ENCODE measurements around the gene ITPR2. TPM values are rescaled to one million over a fixed set of nuclear protein-coding genes. Genes with fewer than 3 reads are reported as not detected.

Gene ITPR2
- total RNA-seq, 1 donor from 2014 or later: 12.5 TPM

DNA sequence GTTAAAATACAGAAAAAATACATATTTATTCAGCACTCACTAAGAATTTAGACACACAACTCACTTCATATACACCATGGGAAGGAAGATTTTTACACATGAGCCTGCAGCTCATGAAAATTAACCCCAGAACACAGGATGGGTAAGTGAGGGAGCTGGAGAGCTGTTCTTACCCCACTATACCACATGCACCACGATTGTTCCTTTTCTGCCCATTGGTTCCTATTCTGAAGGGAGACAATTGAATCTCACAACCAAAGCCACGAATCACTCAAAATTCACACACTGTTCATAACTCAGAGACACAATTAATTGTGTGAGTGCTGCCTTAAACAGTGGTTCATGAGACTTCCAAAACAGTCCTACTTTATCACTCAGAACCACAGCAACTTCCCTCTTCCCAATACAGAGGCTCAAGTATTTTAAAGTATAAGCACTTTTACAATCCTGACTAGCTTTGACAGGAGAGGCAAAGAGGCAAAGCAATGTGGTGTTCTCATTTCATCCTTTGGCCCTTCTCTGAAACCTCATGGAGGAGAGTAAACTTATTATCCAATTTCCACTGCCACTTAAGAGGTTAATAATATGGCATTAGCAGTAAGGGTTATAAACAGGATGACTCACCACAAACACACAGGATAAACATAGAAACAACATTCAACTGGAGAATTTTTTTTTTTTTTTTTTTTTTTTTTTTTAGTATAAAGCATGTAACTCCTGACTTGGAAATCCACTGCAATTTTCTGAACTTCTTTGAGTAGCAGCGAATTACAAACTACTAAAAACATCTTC is 59.5 kb downstream of the ITPR2 start:
- no peak overlapping the region for H3K27ac ChIP-seq
- peaks cover 4 to 23% of the 10 kb centered on the region in 2 donors for H3K9me3 ChIP-seq
- no peaks in the 10 kb centered on the region for H3K36me3 ChIP-seq
- no peak for DNase-seq (ENCODE audit: low spot score in 2 of 2)
- no peaks in the 10 kb centered on the region for H3K27me3 ChIP-seq
- TF ChIP-seq, protein P1, sequence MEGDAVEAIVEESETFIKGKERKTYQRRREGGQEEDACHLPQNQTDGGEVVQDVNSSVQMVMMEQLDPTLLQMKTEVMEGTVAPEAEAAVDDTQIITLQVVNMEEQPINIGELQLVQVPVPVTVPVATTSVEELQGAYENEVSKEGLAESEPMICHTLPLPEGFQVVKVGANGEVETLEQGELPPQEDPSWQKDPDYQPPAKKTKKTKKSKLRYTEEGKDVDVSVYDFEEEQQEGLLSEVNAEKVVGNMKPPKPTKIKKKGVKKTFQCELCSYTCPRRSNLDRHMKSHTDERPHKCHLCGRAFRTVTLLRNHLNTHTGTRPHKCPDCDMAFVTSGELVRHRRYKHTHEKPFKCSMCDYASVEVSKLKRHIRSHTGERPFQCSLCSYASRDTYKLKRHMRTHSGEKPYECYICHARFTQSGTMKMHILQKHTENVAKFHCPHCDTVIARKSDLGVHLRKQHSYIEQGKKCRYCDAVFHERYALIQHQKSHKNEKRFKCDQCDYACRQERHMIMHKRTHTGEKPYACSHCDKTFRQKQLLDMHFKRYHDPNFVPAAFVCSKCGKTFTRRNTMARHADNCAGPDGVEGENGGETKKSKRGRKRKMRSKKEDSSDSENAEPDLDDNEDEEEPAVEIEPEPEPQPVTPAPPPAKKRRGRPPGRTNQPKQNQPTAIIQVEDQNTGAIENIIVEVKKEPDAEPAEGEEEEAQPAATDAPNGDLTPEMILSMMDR (IDR thresholded peaks at IDR 0.05): no peak
- intact Hi-C loops (cut with DNase I): no loop called here
- H3K4me1 ChIP-seq: peaks cover 0 to 3% of the 10 kb centered on the region in 2 donors
- no peak overlapping the region for H3K4me3 ChIP-seq

DNA sequence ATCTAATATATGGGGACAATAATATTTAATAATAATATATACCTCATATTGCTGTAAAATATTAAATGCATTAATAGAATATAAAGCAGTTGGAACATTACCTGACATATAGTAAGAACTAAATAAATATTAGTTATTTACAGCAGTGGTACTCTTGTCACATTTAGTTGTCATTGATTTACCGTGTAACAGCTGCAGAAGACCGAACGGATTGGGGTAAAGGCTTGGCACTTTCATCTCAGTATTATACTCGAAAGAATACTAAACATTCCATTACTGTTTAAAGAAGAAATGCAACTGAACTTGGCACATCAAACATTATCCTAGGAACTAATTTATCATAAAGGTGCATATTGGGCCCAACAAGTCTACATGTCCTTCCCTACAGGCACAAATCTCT is 61.1 kb downstream of the ITPR2 start:
- no peak overlapping the region for H3K27ac ChIP-seq
- no peak for DNase-seq (ENCODE audit: low spot score in 2 of 2)
- intact Hi-C loops (cut with DNase I): no loop called here
- TF ChIP-seq, protein P1 (IDR thresholded peaks at IDR 0.05): no peak
- peaks cover 0 to 3% of the 10 kb centered on the region in 2 donors for H3K4me1 ChIP-seq
- no peaks in the 10 kb centered on the region for H3K27me3 ChIP-seq
- no peak overlapping the region for H3K4me3 ChIP-seq
- H3K9me3 ChIP-seq: peaks cover 4 to 8% of the 10 kb centered on the region in 2 donors
- H3K36me3 ChIP-seq: no peaks in the 10 kb centered on the region

DNA sequence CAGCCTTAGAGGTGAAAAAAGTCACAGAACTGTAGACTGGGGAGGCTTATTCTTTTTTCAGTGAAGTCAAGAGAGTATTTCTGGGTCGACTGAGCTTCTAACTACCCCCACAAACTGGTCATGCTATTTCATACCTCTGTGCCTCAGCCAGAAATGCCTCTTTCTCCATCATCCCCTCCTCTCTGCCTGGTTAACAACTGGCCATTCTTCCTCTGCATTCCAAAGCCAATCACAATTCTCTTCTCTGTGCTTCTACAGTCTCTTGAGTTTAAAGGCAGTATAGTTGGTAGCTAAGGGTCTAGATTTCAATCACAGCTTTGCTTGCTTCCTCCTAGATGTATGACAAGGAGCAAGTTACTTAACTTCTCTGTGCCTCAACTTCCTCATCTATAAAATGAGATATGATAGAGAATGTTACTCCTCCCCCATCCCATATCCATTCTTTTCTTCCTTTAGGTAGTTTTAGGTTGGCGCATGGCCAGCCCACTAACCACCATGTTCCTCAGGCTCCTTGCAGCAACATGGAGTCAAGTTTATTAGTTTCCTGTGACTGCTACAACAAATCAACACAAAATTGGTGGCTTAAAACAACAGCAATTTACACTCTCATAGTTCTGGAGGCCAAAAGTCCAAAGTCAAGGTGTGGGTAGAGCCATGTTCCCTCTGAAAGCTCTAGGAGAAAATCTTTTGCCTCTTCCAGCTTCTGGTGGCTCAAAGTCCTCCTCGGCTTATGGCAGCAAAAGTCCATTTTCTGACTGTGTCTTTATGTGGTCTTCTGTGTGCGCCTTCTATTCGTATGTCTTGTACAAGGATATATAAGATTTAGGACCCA is 62.5 kb downstream of the ITPR2 start:
- peaks cover 0 to 3% of the 10 kb centered on the region in 2 donors for H3K4me1 ChIP-seq
- intact Hi-C loops (cut with DNase I): no loop called here
- H3K27me3 ChIP-seq: no peaks in the 10 kb centered on the region
- no peak for DNase-seq (ENCODE audit: low spot score in 2 of 2)
- TF ChIP-seq, protein P1 (IDR thresholded peaks at IDR 0.05): no peak
- H3K36me3 ChIP-seq: no peaks in the 10 kb centered on the region
- H3K4me3 ChIP-seq: no peak overlapping the region
- no peak overlapping the region for H3K27ac ChIP-seq
- no peaks in the 10 kb centered on the region for H3K9me3 ChIP-seq

DNA sequence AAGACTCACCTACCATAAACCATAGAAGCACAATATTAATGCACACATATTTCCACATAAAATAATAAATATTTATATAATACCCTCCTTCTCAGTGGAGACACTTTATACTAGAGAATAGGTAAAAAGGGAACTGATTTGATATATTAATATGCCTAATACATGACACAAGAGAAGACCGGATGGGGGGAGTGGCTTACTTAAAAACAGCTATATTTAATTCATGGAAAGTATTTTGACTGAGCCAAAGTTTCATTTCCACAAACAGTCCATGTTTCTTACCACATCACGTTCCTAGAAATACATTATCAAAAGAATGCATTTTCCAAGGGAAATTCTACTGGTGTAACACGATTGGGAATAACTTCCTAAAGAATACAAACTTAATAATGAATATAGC is 63.4 kb downstream of the ITPR2 start:
- Histone ChIP-seq H3K27ac (no peak overlapping the region), H3K4me1 (peaks cover 0 to 3% of the 10 kb centered on the region in 2 donors)
- intact Hi-C loops (cut with DNase I): no loop called here

More for the DNA sequence above, 63.4 kb downstream of the ITPR2 start:
- DNase-seq (ENCODE audit: low spot score in 2 of 2): no peak
- Histone ChIP-seq H3K4me3 (no peak overlapping the region), H3K27me3 (no peaks in the 10 kb centered on the region), H3K9me3 (no peaks in the 10 kb centered on the region), H3K36me3 (no peaks in the 10 kb centered on the region)
- TF ChIP-seq, protein P1 (IDR thresholded peaks at IDR 0.05): no peak

All from ascending aorta (tissue), 2 donors.